GM21723 (cell line): Measurements from ENCODE around the gene STARD5.

Source experiments
- ATAC-seq: cut with Tn5 transposase; IDR thresholded peaks from one replicate; pipeline ENCODE4 v1.9.1; 2021; ENCODE audit warnings: mild to moderate bottlenecking, moderate library complexity; ENCODE audit not compliant: unreplicated experiment

STARD5 gene

GRCh38 chr15:81261172-81261811, 62.6 kb downstream of the STARD5 start:
- no peak for ATAC-seq

GRCh38 chr15:81259760-81260298, 64.1 kb downstream of the STARD5 start:
- no peak for ATAC-seq
